HepG2 (cell line): Measurements from ENCODE around the gene JPH4. TPM values are rescaled to one million over a fixed set of nuclear protein-coding genes. Genes with fewer than 3 reads are reported as not detected.

ENCODE experiments used
- ATF7 ChIP-seq, 2 experiments: fragments of 450-650 bp in 1 of 2; sonication (generic) in 1 of 2; formaldehyde crosslinking in 1 of 2; IDR thresholded peaks; 2 replicates each; pipeline versions ENCODE4 v1.4.0 to v1.6.1; 2016 to 2020; ENCODE audit warnings: antibody characterized with exemption in 1 of 2, mild to moderate bottlenecking in 1 of 2, missing genetic modification reagents in 1 of 2
- MXD4 ChIP-seq: IDR thresholded peaks from 2 replicates; pipeline ENCODE4 v1.6.1; 2016; ENCODE audit warnings: mild to moderate bottlenecking, missing biosample characterization, missing genetic modification reagents
- NFIC ChIP-seq: IDR thresholded peaks from 2 replicates; pipeline ENCODE4 v1.6.1; 2012; ENCODE audit warnings: mild to moderate bottlenecking, low read length, inconsistent platforms
- NFYB ChIP-seq: sonication (generic); formaldehyde crosslinking; IDR thresholded peaks from 2 replicates; pipeline ENCODE4 v1.4.0; 2020; ENCODE audit warnings: missing genetic modification reagents
- ZFX ChIP-seq: sonication (generic); formaldehyde crosslinking; IDR thresholded peaks from 2 replicates; pipeline ENCODE4 v1.4.0; 2020; ENCODE audit warnings: mild to moderate bottlenecking, low read depth, missing genetic modification reagents, moderate library complexity
- ZNF550 ChIP-seq: sonication (generic); formaldehyde crosslinking; IDR thresholded peaks from 2 replicates; pipeline ENCODE4 v1.4.0; 2020; ENCODE audit warnings: mild to moderate bottlenecking, missing genetic modification reagents, borderline replicate concordance
- ZNF780A ChIP-seq: sonication (generic); formaldehyde crosslinking; IDR thresholded peaks from 2 replicates; pipeline ENCODE4 v1.8.0; 2022; ENCODE audit warnings: mild to moderate bottlenecking, missing genetic modification reagents, moderate library complexity
- polyA plus RNA-seq, 8 experiments: library from polyadenylated mRNA; depleted of rRNA in 3 of 8; stranded (reverse) in 7 of 8; unstranded in 1 of 8; fragments of >200 nt; fragmentation: Illumina TruSeq in 4 of 8; extraction: Trizol in 4 of 8; gene quantifications; 2 replicates each; pipeline versions ENCODE4 v1.2.1 to v1.2.3, GENCODE V29; 2011 to 2016; ENCODE audit warnings: low read depth in 4 of 8, missing spikeins in 1 of 8, mixed read lengths in 1 of 8; ENCODE audit not compliant: insufficient read depth in 1 of 8
- total RNA-seq, 5 experiments: library from RNA; depleted of rRNA; stranded (reverse); fragments of >200 nt; fragmentation: Illumina TruSeq; extraction: Trizol; gene quantifications; 2 replicates each; pipeline ENCODE4 v1.2.3, GENCODE V29; 2016; ENCODE audit warnings: low read depth in 1 of 5
- TF ChIP-seq, protein P1 (sequence below): sonication (generic); formaldehyde crosslinking; IDR thresholded peaks from 2 replicates; pipeline ENCODE4 v1.5.1; 2020; ENCODE audit warnings: missing genetic modification reagents, mild to moderate bottlenecking, borderline replicate concordance
- TF ChIP-seq, protein P2 (sequence below): sonication (generic); formaldehyde crosslinking; IDR thresholded peaks from 2 replicates; pipeline ENCODE4 v1.4.0; 2020; ENCODE audit warnings: missing genetic modification reagents
- TF ChIP-seq, protein P3 (sequence below): IDR thresholded peaks from 2 replicates; pipeline ENCODE4 v1.6.1; 2018; ENCODE audit warnings: missing genetic modification reagents, mild to moderate bottlenecking, missing compliant biosample characterization
- TF ChIP-seq, protein P4 (sequence below): sonication (generic); formaldehyde crosslinking; IDR thresholded peaks from 2 replicates; pipeline ENCODE4 v1.5.1; 2020; ENCODE audit warnings: missing genetic modification reagents, mild to moderate bottlenecking, borderline replicate concordance
- TF ChIP-seq, protein P5 (sequence below): sonication (generic); formaldehyde crosslinking; IDR thresholded peaks from 2 replicates; pipeline ENCODE4 v1.5.0; 2020; ENCODE audit warnings: mild to moderate bottlenecking, missing genetic modification reagents
- TF ChIP-seq, protein P6 (sequence below): IDR thresholded peaks from 2 replicates; pipeline ENCODE4 v1.6.1; 2016; ENCODE audit warnings: missing compliant biosample characterization, missing genetic modification reagents, borderline replicate concordance

JPH4 gene
- total and polyA plus RNA-seq, 2 of the 13 experiments (the other 11 are each of a cell fraction or from before 2014, with no cell fraction given) = 0.08 to 0.22 TPM

DNA sequence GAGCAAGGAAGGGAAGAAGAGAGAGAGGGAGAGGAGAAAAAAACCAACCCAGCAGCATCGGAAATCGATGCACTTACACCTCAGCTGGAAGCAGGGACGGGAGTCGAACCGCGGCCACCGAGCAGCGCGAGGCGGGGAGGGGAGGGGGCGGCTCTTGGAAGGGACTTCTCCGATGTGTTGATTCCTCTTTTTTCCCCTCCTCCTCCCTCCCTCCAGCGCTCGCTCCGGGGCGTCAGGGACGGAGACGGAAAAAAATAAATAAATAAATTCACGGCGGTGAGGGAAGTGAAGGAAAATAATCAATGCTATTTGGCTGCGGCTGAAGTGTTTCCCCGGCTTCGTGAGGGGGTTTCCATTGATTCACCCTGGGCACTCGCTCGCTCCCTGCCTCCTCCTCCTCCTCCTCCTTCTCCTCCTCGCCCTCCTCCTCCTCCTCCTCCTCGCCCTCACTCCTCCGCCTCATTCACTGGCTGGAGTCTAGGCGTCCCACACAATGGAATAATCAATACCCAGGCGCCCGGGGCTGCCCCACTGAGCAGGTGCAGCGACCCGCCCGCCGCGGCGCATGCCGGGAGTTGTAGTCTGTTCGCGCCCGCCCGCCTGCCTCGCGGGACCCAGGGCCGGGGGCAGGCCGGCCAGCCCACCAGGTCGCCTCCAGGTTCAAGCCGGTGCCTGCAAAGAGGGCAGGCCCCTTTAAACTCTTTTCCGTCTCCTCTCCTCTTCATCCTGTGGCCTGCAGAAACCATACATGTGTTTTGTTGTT, 27.1 kb downstream of the JPH4 start, which contains the start of gene ZFHX2 (continued):
- TF ChIP-seq ZFX = peak; percentile 99
- TF ChIP-seq NFIC = no peak
- TF ChIP-seq ZNF780A (CRISPR knock-in tag) = peak; percentile 47; the same call in 1 of the 2 replicates
- TF ChIP-seq, protein P1, sequence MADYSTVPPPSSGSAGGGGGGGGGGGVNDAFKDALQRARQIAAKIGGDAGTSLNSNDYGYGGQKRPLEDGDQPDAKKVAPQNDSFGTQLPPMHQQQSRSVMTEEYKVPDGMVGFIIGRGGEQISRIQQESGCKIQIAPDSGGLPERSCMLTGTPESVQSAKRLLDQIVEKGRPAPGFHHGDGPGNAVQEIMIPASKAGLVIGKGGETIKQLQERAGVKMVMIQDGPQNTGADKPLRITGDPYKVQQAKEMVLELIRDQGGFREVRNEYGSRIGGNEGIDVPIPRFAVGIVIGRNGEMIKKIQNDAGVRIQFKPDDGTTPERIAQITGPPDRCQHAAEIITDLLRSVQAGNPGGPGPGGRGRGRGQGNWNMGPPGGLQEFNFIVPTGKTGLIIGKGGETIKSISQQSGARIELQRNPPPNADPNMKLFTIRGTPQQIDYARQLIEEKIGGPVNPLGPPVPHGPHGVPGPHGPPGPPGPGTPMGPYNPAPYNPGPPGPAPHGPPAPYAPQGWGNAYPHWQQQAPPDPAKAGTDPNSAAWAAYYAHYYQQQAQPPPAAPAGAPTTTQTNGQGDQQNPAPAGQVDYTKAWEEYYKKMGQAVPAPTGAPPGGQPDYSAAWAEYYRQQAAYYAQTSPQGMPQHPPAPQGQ (CRISPR knock-in tag) = no peak
- TF ChIP-seq, protein P2, sequence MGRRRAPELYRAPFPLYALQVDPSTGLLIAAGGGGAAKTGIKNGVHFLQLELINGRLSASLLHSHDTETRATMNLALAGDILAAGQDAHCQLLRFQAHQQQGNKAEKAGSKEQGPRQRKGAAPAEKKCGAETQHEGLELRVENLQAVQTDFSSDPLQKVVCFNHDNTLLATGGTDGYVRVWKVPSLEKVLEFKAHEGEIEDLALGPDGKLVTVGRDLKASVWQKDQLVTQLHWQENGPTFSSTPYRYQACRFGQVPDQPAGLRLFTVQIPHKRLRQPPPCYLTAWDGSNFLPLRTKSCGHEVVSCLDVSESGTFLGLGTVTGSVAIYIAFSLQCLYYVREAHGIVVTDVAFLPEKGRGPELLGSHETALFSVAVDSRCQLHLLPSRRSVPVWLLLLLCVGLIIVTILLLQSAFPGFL (CRISPR knock-in tag) = no peak
- TF ChIP-seq, protein P3, sequence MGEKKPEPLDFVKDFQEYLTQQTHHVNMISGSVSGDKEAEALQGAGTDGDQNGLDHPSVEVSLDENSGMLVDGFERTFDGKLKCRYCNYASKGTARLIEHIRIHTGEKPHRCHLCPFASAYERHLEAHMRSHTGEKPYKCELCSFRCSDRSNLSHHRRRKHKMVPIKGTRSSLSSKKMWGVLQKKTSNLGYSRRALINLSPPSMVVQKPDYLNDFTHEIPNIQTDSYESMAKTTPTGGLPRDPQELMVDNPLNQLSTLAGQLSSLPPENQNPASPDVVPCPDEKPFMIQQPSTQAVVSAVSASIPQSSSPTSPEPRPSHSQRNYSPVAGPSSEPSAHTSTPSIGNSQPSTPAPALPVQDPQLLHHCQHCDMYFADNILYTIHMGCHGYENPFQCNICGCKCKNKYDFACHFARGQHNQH (CRISPR knock-in tag) = no peak; the same call in 1 of the 2 replicates
- TF ChIP-seq, protein P4, sequence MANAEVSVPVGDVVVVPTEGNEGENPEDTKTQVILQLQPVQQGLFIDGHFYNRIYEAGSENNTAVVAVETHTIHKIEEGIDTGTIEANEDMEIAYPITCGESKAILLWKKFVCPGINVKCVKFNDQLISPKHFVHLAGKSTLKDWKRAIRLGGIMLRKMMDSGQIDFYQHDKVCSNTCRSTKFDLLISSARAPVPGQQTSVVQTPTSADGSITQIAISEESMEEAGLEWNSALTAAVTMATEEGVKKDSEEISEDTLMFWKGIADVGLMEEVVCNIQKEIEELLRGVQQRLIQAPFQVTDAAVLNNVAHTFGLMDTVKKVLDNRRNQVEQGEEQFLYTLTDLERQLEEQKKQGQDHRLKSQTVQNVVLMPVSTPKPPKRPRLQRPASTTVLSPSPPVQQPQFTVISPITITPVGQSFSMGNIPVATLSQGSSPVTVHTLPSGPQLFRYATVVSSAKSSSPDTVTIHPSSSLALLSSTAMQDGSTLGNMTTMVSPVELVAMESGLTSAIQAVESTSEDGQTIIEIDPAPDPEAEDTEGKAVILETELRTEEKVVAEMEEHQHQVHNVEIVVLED (CRISPR knock-in tag) = peak; percentile 80
- TF ChIP-seq ZNF550 = peak; percentile 70; the same call in 1 of the 2 replicates
- no peak for TF ChIP-seq ATF7 (IDR thresholded peaks at IDR 0.05)
- TF ChIP-seq ATF7 (CRISPR knock-in tag; IDR thresholded peaks at IDR 0.05) = no peak; the same call in 1 of the 2 replicates
- TF ChIP-seq MXD4 = peak; percentile 90
- TF ChIP-seq, protein P5, sequence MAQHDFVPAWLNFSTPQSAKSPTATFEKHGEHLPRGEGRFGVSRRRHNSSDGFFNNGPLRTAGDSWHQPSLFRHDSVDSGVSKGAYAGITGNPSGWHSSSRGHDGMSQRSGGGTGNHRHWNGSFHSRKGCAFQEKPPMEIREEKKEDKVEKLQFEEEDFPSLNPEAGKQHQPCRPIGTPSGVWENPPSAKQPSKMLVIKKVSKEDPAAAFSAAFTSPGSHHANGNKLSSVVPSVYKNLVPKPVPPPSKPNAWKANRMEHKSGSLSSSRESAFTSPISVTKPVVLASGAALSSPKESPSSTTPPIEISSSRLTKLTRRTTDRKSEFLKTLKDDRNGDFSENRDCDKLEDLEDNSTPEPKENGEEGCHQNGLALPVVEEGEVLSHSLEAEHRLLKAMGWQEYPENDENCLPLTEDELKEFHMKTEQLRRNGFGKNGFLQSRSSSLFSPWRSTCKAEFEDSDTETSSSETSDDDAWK (CRISPR knock-in tag) = no peak
- TF ChIP-seq, protein P6, sequence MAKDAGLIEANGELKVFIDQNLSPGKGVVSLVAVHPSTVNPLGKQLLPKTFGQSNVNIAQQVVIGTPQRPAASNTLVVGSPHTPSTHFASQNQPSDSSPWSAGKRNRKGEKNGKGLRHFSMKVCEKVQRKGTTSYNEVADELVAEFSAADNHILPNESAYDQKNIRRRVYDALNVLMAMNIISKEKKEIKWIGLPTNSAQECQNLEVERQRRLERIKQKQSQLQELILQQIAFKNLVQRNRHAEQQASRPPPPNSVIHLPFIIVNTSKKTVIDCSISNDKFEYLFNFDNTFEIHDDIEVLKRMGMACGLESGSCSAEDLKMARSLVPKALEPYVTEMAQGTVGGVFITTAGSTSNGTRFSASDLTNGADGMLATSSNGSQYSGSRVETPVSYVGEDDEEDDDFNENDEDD (CRISPR knock-in tag) = peak; percentile 68; the same call in 1 of the 2 replicates
- TF ChIP-seq NFYB (CRISPR knock-in tag) = no peak
